AG04450 (cell line): ENCODE measurements around the gene NFASC. TPM values are rescaled to one million over a fixed set of nuclear protein-coding genes. Genes with fewer than 3 reads are reported as not detected.

Source experiments
- CTCF ChIA-PET: fragments of 300-600, 350-600 bp; formaldehyde crosslinking; extraction: SDS; loops from one replicate; lab custom pipeline; 2022; ENCODE audit warnings: antibody characterized with exemption, inconsistent platforms; lab: Charles Lee
- POLR2A ChIA-PET: fragments of 350-600 bp; formaldehyde crosslinking; extraction: SDS; loops from one replicate; lab custom pipeline; 2021; ENCODE audit warnings: antibody characterized with exemption, inconsistent platforms; lab: Yijun Ruan, JAX
- DNase-seq: peaks from one replicate; pipeline ENCODE4 v3.0.0-alpha.2; 2011; ENCODE audit warnings: low read depth, low spot score
- H3K27ac ChIP-seq: one replicate; pipeline ENCODE4 v1.5.1; 2012; ENCODE audit warnings: low read depth, low read length, control low read depth
- H3K27me3 ChIP-seq: one replicate; pipeline ENCODE4 v1.6.0; 2012; ENCODE audit warnings: low read length; ENCODE audit not compliant: control insufficient read depth, insufficient read depth
- H3K4me3 ChIP-seq: 2 replicates; pipeline ENCODE4 v1.5.1; 2011; ENCODE audit warnings: mild to moderate bottlenecking, low read depth, low read length, control low read depth
- H3K9me3 ChIP-seq: 2 replicates; pipeline ENCODE4 v1.5.1; 2012; ENCODE audit warnings: low read length; ENCODE audit not compliant: control insufficient read depth, insufficient read depth
- CTCF ChIP-seq: IDR thresholded peaks from 2 replicates; pipeline ENCODE4 v1.5.1; 2011; ENCODE audit warnings: low read depth, low read length, control low read depth, inconsistent platforms
- polyA plus RNA-seq: library from polyadenylated mRNA; depleted of rRNA; stranded (reverse); fragments of >200 nt; gene quantifications from 2 replicates; pipeline ENCODE4 v1.2.3, GENCODE V29; 2011

NFASC gene
- polyA plus RNA-seq, 1 experiment, result 1.8 TPM

- no peak overlapping the region for H3K27ac ChIP-seq
- H3K9me3 ChIP-seq, result no peaks in the 10 kb centered on the region
- CTCF ChIA-PET, result no interaction called here
- no peak overlapping the region for H3K4me3 ChIP-seq
- no peak for TF ChIP-seq CTCF
- POLR2A ChIA-PET, result no interaction called here
- DNase-seq, result no peak
- no peaks in the 10 kb centered on the region for H3K27me3 ChIP-seq
Observed at GRCh38 chr1:204950353-204951001, 79.8 kb downstream of the NFASC start.

GRCh38 chr1:204958317-204959307 is 88.0 kb downstream of the NFASC start:
- no peak for TF ChIP-seq CTCF
- ChIA-PET POLR2A (no interaction called here), CTCF (no interaction called here)
- Histone ChIP-seq H3K27ac (no peak overlapping the region), H3K4me3 (no peak overlapping the region), H3K27me3 (peaks cover 31% of the 10 kb centered on the region), H3K9me3 (no peaks in the 10 kb centered on the region)
- no peak for DNase-seq

GRCh38 chr1:204959374-204959773 is 88.7 kb downstream of the NFASC start:
- no peak for DNase-seq
- H3K27ac ChIP-seq, result no peak overlapping the region
- no peaks in the 10 kb centered on the region for H3K9me3 ChIP-seq
- ChIA-PET POLR2A (no interaction called here), CTCF (interaction anchor here (0.7 kb wide), 1 partner anchor 152 kb away, joined by 3 read pairs; no protein-coding TSS in a partner anchor)
- peaks cover 31% of the 10 kb centered on the region for H3K27me3 ChIP-seq
- no peak for TF ChIP-seq CTCF
- H3K4me3 ChIP-seq, result no peak overlapping the region

- Histone ChIP-seq H3K4me3 (no peak overlapping the region), H3K27me3 (peaks cover 35% of the 10 kb centered on the region), H3K9me3 (no peaks in the 10 kb centered on the region), H3K27ac (no peak overlapping the region)
- ChIA-PET POLR2A (no interaction called here), CTCF (interaction anchor here (0.7 kb wide), 1 partner anchor 152 kb away, joined by 3 read pairs; no protein-coding TSS in a partner anchor)
- TF ChIP-seq CTCF, result no peak
- no peak for DNase-seq
Observed at GRCh38 chr1:204959836-204960235, 89.2 kb downstream of the NFASC start.
